ENCODE data around the gene FRMD4A.

DNA sequence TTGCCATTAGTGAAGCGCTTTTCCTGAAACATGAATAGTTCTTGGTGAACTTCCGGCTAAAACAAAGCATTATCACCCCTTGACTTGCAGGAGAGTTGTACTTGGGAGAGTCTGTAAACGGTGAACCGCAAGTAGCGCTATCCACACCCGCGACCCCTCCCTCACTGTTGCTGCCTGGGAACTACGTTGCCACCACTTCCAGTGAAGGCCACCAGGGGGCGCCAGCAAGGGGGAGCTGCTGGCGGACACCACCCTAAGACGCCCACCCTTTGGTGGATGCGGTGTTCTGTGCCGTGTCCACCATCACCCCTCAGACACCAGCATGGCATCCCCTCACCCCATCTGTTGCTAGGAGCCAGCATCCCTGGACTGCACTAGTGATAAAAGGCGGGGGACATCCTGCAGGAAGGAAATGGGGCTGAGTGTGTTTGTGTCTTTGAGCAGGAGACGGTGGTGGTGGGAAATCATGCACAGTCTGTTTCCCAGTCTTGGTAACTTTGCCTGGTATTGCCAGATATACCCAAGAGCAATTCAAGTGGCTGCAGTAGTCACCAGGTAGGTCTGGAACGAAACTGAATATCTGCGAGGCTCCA lies 298.2 kb downstream of the FRMD4A start:
- no peak for TF ChIP-seq POLR2A (IDR thresholded peaks at IDR 0.05; ENCODE audit: extremely low read depth, insufficient read length)
- peak; percentile 33 for TF ChIP-seq CTCF (IDR thresholded peaks at IDR 0.05; ENCODE audit: low read depth, low read length)
- no peak for TF ChIP-seq MAX (IDR thresholded peaks at IDR 0.05; ENCODE audit: low read depth, low read length)
- no peak for TF ChIP-seq MYC (IDR thresholded peaks at IDR 0.05; ENCODE audit: low read depth, low read length)

All from NB4 (cell line).